ENCODE results near the gene MYT1. TPM values are rescaled to one million over a fixed set of nuclear protein-coding genes. Genes with fewer than 3 reads are reported as not detected.

Gene MYT1
- total RNA-seq, 4 donors from 2014 or later = 0.16 to 0.55 TPM; not detected in 2

GRCh38 chr20:64138276-64138815, 25.9 kb upstream of the MYT1 start:
- H3K36me3 ChIP-seq = no peaks in the 10 kb centered on the region
- H3K4me1 ChIP-seq = no peaks in the 10 kb centered on the region
- peaks cover 14% of the 10 kb centered on the region for H3K27me3 ChIP-seq
- in situ Hi-C loops (cut with MboI; ENCODE audit: low pct_ligation_motif_present in 1 of 4, low pct_unique_long_range_greater_than_20kb in 1 of 4, low sequenced_read_pairs in 3 of 4) (no loop called here), intact Hi-C loops (cut with DNase I; ENCODE audit: low total_unique reads) (no loop called here)
- no peak overlapping the region for H3K4me3 ChIP-seq
- 40 to 75% methylated on average over 1 to 18 of the region's 18 CpGs for WGBS, 2 donors (ENCODE audit: low coverage in 1 of 2)
- H3K9me3 ChIP-seq = no peaks in the 10 kb centered on the region
- no peak for DNase-seq
- H3K27ac ChIP-seq = no peak overlapping the region
- TF ChIP-seq POLR2A (IDR thresholded peaks at IDR 0.05) = no peak
- TF ChIP-seq, protein P1, sequence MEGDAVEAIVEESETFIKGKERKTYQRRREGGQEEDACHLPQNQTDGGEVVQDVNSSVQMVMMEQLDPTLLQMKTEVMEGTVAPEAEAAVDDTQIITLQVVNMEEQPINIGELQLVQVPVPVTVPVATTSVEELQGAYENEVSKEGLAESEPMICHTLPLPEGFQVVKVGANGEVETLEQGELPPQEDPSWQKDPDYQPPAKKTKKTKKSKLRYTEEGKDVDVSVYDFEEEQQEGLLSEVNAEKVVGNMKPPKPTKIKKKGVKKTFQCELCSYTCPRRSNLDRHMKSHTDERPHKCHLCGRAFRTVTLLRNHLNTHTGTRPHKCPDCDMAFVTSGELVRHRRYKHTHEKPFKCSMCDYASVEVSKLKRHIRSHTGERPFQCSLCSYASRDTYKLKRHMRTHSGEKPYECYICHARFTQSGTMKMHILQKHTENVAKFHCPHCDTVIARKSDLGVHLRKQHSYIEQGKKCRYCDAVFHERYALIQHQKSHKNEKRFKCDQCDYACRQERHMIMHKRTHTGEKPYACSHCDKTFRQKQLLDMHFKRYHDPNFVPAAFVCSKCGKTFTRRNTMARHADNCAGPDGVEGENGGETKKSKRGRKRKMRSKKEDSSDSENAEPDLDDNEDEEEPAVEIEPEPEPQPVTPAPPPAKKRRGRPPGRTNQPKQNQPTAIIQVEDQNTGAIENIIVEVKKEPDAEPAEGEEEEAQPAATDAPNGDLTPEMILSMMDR (IDR thresholded peaks at IDR 0.05) = no peak
- no peak for TF ChIP-seq POLR2AphosphoS5 (IDR thresholded peaks at IDR 0.05)
- no peak for TF ChIP-seq EP300 (IDR thresholded peaks at IDR 0.05; ENCODE audit: low read depth)

DNA sequence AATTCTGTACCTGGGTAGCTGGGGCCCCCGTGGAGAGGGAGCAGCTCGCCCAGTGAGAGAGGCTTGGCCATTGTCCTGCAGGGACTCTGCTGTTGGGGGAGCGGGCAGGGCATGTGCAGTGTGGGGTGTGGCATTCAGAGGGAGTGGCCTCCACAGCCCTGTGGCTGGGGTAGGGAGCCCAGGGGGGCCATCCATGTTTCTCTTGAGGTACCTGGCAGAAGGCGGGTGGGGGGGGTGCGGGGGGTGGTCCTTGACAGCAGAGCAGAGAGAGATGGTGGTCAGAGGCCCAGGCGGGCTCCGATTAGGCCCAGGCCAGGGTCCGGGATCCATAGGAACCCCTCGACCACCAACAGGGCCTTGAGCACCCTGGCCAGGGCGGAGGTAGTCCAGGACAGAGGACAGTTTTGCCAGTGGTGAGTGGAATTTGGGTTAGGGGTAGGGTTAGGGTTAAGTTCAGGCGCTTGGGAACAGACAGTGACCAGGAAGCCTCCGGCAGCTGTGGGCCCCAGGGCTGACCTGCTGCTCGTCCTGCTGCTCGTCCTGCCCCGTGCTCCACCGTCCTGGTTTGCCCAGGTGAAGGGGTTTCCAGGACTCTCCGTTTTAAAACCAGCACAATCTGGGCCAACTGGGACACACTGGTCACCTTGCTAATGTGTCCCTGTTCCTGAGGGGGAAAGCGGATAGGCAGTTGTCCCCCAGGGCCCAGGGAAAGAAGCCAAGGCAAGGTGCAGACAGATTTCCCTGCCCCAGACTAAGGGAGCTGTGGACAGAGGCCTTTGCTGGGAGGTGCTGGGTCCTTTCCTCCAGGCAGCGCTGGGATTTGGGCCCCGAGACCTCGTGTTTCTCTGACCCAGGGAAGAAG, 24.8 kb upstream of the MYT1 start:
- H3K27me3 ChIP-seq = peaks cover 8% of the 10 kb centered on the region
- H3K9me3 ChIP-seq = no peaks in the 10 kb centered on the region
- H3K4me3 ChIP-seq = no peak overlapping the region
- no peak for DNase-seq
- no peaks in the 10 kb centered on the region for H3K4me1 ChIP-seq
- in situ Hi-C loops (cut with MboI; ENCODE audit: low pct_ligation_motif_present in 1 of 4, low pct_unique_long_range_greater_than_20kb in 1 of 4, low sequenced_read_pairs in 3 of 4) (no loop called here), intact Hi-C loops (cut with DNase I; ENCODE audit: low total_unique reads) (no loop called here)
- WGBS, 2 donors (ENCODE audit: low coverage in 1 of 2) = 80 to 82% methylated on average over 1 to 19 of the region's 21 CpGs
- no peak overlapping the region for H3K27ac ChIP-seq
- H3K36me3 ChIP-seq = no peaks in the 10 kb centered on the region
- no peak for TF ChIP-seq POLR2AphosphoS5 (IDR thresholded peaks at IDR 0.05)
- TF ChIP-seq, protein P1 (IDR thresholded peaks at IDR 0.05) = no peak
- no peak for TF ChIP-seq EP300 (IDR thresholded peaks at IDR 0.05; ENCODE audit: low read depth)
- TF ChIP-seq POLR2A (IDR thresholded peaks at IDR 0.05) = no peak

DNA sequence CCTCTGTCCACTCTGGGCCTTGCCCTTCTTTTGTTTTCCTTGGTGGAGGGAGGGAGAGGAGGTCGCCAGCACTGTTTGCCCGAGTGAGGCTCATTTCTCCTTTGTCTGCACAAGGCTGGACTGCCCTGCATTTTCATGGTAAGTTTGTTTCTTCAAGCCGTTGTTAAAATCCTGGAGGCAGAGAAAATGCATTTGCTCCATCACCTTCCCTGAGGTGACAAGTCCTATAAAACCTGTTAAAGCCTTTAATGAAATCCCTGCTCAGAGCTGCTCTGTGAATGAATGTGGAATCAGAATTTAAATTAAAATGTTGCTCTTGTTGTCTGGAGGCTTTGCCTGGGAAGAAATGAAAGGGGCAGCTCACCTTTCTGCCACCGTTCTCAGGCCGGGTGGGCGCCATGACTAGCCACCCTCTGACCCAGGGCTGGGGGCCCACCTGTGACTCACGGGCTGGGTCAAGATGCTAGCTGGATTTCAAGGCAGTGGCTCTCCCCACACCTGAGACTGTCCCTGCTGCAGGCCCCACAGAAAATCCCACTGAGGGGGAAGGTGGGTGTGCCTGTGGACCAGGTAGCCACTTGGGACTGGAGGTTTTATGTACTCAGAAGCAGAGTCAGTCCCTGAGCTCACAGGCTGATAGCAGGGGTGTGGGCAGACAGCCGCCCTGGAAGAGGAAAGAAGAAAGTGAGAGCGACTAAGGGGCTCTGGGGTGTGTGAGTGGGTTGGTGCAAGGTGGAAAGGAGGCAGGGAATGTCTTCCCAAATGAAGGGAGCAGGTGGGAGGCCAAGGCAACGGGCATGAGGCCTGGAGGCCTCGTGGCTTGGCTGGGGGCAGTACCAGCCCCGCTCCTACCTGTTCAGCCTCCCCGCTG, 24.0 kb upstream of the MYT1 start:
- Histone ChIP-seq H3K9me3 (no peaks in the 10 kb centered on the region), H3K4me3 (no peak overlapping the region), H3K27ac (no peak overlapping the region), H3K27me3 (peaks cover 8% of the 10 kb centered on the region), H3K4me1 (no peaks in the 10 kb centered on the region), H3K36me3 (no peaks in the 10 kb centered on the region)
- intact Hi-C loops (cut with DNase I; ENCODE audit: low total_unique reads) = no loop called here
- WGBS, 2 donors (ENCODE audit: low coverage in 1 of 2) = 63 to 78% methylated on average over 4 to 12 of the region's 13 CpGs
- TF ChIP-seq POLR2AphosphoS5 (IDR thresholded peaks at IDR 0.05) = no peak
- TF ChIP-seq, protein P1 (IDR thresholded peaks at IDR 0.05) = no peak
- in situ Hi-C loops (cut with MboI; ENCODE audit: low pct_ligation_motif_present in 1 of 4, low pct_unique_long_range_greater_than_20kb in 1 of 4, low sequenced_read_pairs in 3 of 4) = no loop called here
- DNase-seq = no peak

GRCh38 chr20:64140956-64141355, 23.3 kb upstream of the MYT1 start:
- Histone ChIP-seq H3K4me1 (no peaks in the 10 kb centered on the region), H3K9me3 (no peaks in the 10 kb centered on the region), H3K36me3 (no peaks in the 10 kb centered on the region), H3K4me3 (no peak overlapping the region), H3K27ac (no peak overlapping the region), H3K27me3 (peaks cover 8% of the 10 kb centered on the region)
- WGBS, 2 donors (ENCODE audit: low coverage in 1 of 2) = 76% methylated on average over 10 of the region's 10 CpGs; no CpG with 5 or more reads in 1 of the 2 donors
- no peak for TF ChIP-seq EP300 (IDR thresholded peaks at IDR 0.05; ENCODE audit: low read depth)
- no peak for TF ChIP-seq POLR2A (IDR thresholded peaks at IDR 0.05)
- TF ChIP-seq POLR2AphosphoS5 (IDR thresholded peaks at IDR 0.05) = no peak
- TF ChIP-seq, protein P1 (IDR thresholded peaks at IDR 0.05) = no peak
- no peak for DNase-seq
- intact Hi-C loops (cut with DNase I; ENCODE audit: low total_unique reads) = no loop called here
- in situ Hi-C loops (cut with MboI; ENCODE audit: low pct_ligation_motif_present in 1 of 4, low pct_unique_long_range_greater_than_20kb in 1 of 4, low sequenced_read_pairs in 3 of 4) = no loop called here
